ENCODE results near the gene CC2D2A. TPM values are rescaled to one million over a fixed set of nuclear protein-coding genes. Genes with fewer than 3 reads are reported as not detected.

CC2D2A gene
- total RNA-seq, 2 experiments from 2014 or later: not detected

DNA sequence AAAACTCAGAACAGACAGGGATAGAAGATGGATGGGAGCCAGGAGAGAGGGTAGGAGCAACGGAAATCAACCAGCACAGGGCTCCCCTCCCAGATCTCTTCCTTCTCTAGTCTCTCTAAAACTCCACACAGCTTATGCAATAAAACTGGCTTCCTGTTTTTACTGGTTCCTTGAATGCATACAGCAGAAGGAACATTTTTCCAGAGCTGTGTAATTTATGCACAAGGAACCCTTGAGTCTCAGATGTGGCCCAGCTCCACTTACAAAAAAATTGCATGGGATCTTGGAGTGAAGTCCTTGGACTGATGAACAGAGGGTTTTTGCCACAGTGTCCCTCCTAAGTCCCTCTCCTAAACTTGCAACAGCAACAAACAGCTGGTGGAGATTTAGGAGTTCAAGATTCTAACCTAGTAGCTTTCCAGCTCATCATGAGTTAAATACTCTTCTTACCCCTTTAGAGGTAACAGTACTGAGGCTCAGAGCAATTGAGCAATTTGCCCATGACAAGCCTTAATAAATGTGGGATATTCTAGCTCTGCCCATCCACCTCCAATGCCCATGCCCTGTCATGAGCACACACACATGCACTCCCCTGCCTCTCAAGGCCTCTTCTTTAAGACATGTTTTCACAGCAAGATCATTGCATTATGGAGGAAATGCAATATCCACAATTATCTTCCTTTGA lies 18.4 kb upstream of the CC2D2A start:
- Histone ChIP-seq H3K9me3 (ENCODE audit: low read length) (no peaks in the 10 kb centered on the region), H3K4me1 (ENCODE audit: insufficient read depth, low read length, poor library complexity, severe bottlenecking) (no peaks in the 10 kb centered on the region), H3K79me2 (ENCODE audit: insufficient read depth, low read depth, low read length) (no peaks in the 10 kb centered on the region), H4K20me1 (ENCODE audit: insufficient read depth, low read length) (no peaks in the 10 kb centered on the region), H3K9me2 (ENCODE audit: insufficient read depth, low read length) (no peaks in the 10 kb centered on the region), H3K27ac (ENCODE audit: low read depth, low read length, poor library complexity, severe bottlenecking) (no peak overlapping the region), H3K4me2 (ENCODE audit: low read length) (no peak overlapping the region), H3K4me3 (ENCODE audit: low read depth, low read length, poor library complexity, severe bottlenecking) (no peak overlapping the region), H2AFZ (ENCODE audit: low read length) (no peak overlapping the region), H3K36me3 (ENCODE audit: insufficient read depth, low read length) (no peaks in the 10 kb centered on the region)
- intact Hi-C loops (cut with micrococcal nuclease; ENCODE audit: unreplicated experiment): no loop called here
- POLR2A ChIA-PET: interaction anchor here (0.6 to 1.1 kb wide), 3 partner anchors 9 to 1643 kb away, joined by 3 to 4 read pairs (median 4); no protein-coding TSS in a partner anchor
- no peak for DNase-seq (ENCODE audit: low spot score)
- TF ChIP-seq EZH2phosphoT487 (IDR thresholded peaks at IDR 0.05; ENCODE audit: borderline replicate concordance, low read depth, low read length): no peak
- TF ChIP-seq, protein P1, sequence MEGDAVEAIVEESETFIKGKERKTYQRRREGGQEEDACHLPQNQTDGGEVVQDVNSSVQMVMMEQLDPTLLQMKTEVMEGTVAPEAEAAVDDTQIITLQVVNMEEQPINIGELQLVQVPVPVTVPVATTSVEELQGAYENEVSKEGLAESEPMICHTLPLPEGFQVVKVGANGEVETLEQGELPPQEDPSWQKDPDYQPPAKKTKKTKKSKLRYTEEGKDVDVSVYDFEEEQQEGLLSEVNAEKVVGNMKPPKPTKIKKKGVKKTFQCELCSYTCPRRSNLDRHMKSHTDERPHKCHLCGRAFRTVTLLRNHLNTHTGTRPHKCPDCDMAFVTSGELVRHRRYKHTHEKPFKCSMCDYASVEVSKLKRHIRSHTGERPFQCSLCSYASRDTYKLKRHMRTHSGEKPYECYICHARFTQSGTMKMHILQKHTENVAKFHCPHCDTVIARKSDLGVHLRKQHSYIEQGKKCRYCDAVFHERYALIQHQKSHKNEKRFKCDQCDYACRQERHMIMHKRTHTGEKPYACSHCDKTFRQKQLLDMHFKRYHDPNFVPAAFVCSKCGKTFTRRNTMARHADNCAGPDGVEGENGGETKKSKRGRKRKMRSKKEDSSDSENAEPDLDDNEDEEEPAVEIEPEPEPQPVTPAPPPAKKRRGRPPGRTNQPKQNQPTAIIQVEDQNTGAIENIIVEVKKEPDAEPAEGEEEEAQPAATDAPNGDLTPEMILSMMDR (conservative IDR thresholded peaks at IDR 0.05; ENCODE audit: low read length): no peak
- BruUV-seq (replicated peaks): no TSS peak
- CTCF ChIA-PET (ENCODE audit: unreplicated experiment): no interaction called here

DNA sequence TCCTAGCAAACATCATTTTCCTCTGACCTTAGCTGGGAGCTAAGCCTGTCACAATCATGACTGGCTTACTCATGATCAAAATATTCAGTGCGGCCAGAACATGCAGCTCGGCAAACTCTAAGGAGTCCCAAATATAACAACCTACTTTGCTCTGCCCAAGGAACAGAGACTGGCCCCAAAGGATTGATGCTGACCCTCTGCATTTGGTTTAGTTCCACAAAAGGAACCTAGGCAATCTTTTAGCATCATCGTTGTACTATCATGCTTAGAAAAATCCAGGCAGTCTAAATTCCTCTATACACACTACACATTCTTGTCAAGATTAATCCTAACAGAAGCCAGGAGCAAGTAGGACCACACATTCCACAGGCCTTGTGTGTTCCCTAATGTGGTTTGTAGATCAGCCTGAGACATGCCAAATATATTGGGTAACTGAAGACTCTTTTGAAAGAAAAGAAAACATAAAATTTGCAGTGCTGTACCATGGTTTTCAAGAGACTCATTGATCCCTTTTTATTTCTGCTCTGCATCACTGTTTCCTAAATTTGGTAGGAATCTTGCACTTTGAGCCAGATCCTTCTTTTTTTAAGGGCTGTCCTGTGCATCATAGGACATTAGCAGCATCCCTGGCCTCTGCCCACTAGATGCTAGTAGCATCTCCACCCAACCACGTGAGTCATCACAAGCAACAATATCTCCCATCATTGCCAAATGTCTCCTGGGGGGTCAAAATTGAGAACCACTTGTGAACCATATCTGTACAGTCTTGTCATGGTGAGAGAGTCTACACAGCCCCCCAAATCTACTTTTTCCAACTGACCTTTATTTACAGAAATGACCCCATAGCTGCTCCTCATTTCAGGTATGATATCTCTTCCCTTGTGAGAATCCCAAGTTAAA lies 17.6 kb upstream of the CC2D2A start:
- no peaks in the 10 kb centered on the region for H3K9me3 ChIP-seq (ENCODE audit: low read length)
- H4K20me1 ChIP-seq (ENCODE audit: insufficient read depth, low read length): no peaks in the 10 kb centered on the region
- POLR2A ChIA-PET: interaction anchor here (1.1 kb wide), 1 partner anchor 243 kb away, joined by 4 read pairs; no protein-coding TSS in a partner anchor
- H3K27ac ChIP-seq (ENCODE audit: low read depth, low read length, poor library complexity, severe bottlenecking): no peak overlapping the region
- no peak overlapping the region for H3K4me2 ChIP-seq (ENCODE audit: low read length)
- CTCF ChIA-PET (ENCODE audit: unreplicated experiment): no interaction called here
- TF ChIP-seq, protein P1 (conservative IDR thresholded peaks at IDR 0.05; ENCODE audit: low read length): no peak
- no peak for TF ChIP-seq EZH2phosphoT487 (IDR thresholded peaks at IDR 0.05; ENCODE audit: borderline replicate concordance, low read depth, low read length)
- no peak for DNase-seq (ENCODE audit: low spot score)
- no peaks in the 10 kb centered on the region for H3K4me1 ChIP-seq (ENCODE audit: insufficient read depth, low read length, poor library complexity, severe bottlenecking)
- no peaks in the 10 kb centered on the region for H3K79me2 ChIP-seq (ENCODE audit: insufficient read depth, low read depth, low read length)
- H2AFZ ChIP-seq (ENCODE audit: low read length): no peak overlapping the region
- no peaks in the 10 kb centered on the region for H3K36me3 ChIP-seq (ENCODE audit: insufficient read depth, low read length)
- H3K9me2 ChIP-seq (ENCODE audit: insufficient read depth, low read length): no peaks in the 10 kb centered on the region
- intact Hi-C loops (cut with micrococcal nuclease; ENCODE audit: unreplicated experiment): no loop called here
- H3K4me3 ChIP-seq (ENCODE audit: low read depth, low read length, poor library complexity, severe bottlenecking): no peak overlapping the region
- BruUV-seq (replicated peaks): no TSS peak
